HG03135 (cell line): Measurements from ENCODE around the gene STK32A.

Source experiments
- ATAC-seq: cut with Tn5 transposase; IDR thresholded peaks from one replicate; pipeline ENCODE4 v1.9.1; 2021; ENCODE audit warnings: mild to moderate bottlenecking, moderate library complexity; ENCODE audit not compliant: unreplicated experiment

STK32A gene

GRCh38 chr5:147388184-147389108 is 153.6 kb downstream of the STK32A start:
- no peak for ATAC-seq

DNA sequence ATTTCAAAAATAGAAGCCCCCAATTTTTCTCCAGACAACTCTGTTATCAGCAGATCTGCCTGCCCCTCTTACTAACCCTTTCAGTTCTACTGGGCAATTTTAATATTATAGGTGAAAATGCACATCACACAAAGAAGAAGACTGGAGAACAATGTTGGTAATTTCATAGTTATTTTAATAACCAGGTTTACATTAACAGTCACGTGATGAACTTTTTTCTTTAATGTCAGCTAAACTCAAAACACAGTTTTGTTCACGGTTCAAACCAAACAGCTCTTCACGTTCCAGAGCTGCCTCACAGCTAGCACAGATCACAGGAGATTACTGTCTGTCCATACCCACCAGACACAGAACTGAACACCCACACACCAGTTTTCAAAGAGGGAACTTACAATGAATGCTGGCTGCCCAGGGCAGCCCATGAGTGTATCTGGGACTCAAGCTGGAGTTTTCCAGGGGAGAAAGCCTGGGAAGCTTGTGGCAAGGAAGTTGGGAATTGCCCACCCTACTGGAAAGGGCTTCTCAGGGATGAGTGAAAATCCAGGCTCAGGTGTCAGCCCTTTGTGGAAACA is 155.9 kb downstream of the STK32A start:
- no peak for ATAC-seq

DNA sequence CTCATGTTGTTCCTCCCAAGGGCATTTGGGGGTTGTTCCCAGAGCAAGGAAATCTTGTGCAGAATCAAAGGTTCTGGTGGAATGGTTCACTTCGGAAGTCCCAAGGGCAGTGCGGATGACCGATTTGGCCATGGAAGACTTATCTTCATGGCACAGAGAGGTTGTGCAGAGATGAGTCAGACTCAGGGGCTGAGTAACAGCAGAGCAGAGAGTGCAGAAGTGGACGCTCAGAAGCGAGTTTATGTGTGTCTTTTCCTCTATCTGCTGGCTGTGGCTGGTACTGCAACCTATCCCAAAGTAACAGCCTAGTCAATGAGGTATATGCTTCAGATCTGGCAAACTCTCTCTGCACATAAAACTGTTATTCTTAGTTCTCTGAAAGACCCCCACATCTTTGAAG is 157.0 kb downstream of the STK32A start:
- ATAC-seq: peak; percentile 70

- ATAC-seq: no peak
These were observed 159.2 kb downstream of the STK32A start for GRCh38 chr5:147393874-147394672.

GRCh38 chr5:147396070-147396823 is 161.4 kb downstream of the STK32A start:
- ATAC-seq: no peak

- ATAC-seq: no peak
These were observed 162.8 kb downstream of the STK32A start for GRCh38 chr5:147397616-147398015.

DNA sequence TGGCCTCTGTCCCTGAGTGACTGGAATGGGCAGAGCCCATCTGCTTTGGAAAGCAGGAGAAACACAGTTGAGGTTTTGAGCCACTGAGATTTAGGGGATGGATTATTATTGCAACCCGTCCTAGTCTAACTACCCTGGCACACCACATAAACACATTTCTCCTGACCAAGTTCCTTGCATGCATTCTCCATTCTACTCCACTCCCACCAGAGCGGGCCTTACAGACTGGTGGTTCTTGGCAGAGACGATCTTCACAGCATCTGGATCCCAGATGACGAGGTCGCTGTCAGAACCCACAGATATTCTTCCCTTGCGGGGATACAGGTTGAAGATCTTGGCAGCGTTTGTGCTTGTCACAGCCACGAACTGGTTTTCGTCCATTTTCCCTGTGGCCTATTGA is 164.0 kb downstream of the STK32A start:
- no peak for ATAC-seq

DNA sequence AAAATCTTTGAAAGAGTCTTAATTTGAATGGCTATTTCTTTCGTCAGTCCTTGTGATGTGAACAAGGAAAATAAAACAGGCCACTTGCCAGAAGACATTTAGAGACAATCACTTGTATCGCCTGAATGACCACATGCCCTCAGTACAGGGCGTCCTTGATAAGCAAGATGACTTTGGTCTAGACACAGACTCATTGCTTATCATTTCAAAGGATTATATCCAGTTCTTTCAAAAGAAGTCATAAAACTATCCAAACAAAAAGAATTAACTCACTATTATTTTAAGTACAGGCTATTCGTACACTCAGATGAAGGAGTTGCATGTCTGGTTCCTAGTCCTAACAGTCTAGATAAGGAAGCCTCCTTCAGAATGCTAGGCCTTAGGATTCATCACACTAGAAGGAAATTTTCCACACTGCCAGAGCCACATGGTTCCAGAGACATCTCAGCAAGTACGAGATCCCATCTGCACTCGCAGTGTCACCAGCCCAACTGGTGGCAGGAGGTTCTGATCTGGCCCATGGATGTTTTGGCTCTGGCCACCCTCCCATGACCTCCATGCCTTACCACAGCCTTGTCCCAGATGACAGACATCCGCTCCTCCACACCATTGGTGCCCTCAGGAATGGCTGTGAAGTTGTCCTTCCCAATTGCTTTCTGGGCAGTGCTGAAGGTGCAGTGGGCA is 165.4 kb downstream of the STK32A start:
- ATAC-seq: no peak

DNA sequence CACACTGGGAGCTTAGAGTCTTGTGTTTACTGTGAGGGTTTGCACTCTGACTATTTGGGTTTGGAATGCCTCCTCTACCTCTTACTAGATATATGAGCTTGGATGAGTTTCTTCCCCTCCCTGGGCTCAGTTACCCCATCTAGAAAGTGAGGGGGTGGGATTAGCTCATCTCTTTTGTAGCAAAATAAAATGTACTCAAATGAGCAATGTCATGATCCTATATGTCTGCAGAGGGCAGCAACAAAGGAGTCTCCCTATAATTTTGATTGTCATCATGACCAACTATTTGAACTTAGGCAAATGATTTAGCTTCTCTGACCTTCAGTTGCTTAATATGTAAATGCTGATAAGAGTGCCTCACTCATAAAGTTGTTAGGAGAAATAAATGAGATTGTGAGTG is 166.1 kb downstream of the STK32A start:
- ATAC-seq: no peak

DNA sequence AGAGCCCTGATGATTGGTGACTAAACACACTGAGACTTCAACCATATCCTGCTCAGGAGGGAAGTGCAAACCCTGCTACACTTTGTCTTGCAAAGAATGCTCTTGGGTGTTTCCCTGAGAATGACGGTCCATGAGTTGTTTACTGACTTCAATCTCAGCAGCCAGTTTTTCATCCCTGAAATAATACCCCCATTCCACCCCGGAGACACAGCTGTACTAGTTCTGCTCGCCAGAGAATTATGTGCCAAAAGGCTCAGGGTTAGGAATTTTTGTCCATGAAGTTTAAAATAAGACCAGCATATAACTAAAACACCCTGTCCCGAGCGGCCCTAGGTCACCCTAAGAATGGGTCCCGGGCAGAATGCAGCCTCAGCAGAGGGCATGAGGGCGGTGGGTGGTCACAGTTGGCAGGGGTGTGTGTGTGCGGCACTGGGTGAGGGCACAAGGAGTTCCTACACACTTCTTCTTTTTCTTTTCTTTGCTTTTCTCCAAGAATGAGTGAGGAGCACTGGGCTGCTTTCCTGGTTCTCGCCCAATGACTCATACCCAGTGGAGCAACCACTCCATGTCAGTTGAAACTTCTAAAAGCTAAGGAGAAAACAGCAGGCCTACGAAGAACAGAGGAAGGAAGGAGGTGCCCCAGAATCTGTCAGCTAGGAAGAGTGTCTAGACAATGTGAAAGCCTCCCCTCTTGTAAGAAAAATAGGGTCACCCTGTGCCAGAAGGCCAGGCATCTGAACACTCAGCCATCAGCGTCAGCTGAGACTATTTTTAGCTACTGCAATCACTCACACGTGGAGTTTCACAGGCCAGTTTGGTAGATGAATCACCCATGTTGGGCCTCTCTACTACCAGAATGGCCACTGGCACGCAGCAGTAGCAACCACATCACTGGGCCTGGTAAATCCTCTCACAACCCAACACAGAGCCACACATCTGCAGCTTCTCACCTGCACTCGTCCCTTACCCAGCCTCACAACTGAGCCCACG is 169.1 kb downstream of the STK32A start:
- peak; percentile 98 for ATAC-seq

GRCh38 chr5:147404706-147405105 is 169.9 kb downstream of the STK32A start:
- ATAC-seq: peak; percentile 24

- no peak for ATAC-seq
These were observed 171.8 kb downstream of the STK32A start for GRCh38 chr5:147406636-147407035.

- no peak for ATAC-seq
These were observed 172.4 kb downstream of the STK32A start for GRCh38 chr5:147407094-147407681.

DNA sequence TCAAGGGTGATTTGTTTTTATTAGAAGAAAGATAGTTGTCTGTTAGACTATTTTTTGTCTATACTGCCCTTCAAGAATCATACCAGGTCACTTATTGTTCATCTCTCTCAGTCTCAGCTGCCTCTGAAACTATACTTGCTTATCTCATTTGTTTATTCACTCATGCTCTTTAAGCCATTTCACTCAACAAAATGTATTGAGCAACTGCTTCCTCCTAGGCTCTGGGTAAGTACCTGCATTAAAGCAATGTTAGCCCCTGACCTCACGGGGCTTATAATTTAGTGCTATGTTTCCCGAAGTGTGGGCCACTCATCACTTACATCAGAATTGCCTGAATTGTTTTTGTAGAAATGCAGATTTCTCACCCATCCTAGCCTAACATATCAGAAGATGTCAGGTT is 174.2 kb downstream of the STK32A start:
- no peak for ATAC-seq

- ATAC-seq: no peak
These were observed 175.9 kb downstream of the STK32A start for GRCh38 chr5:147410496-147411358.

- no peak for ATAC-seq
These were observed 176.8 kb downstream of the STK32A start for GRCh38 chr5:147411359-147412319.

DNA sequence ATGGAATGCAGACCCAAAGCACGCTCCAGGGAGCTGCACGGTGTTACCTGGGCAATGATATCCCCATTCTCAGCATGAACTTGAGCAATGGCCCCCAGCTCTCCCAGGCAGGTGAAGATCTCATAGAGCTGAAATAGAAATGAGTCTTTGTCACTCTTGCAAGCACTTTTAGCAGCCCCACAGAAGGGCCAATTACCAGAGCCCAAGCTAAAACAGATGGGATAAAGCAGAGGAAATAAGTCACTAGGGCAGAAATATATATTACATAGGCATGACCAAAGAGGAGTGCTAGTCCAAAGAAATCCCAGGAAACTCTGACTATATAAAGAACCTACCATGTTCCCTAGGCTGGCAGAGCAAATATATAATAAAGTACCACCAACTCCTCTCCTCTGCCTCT is 177.7 kb downstream of the STK32A start:
- ATAC-seq: no peak
